DND-41 (cell line): Measurements from ENCODE around the gene ZEB1.

ENCODE experiments used
- ATAC-seq: fragments of 200-7000 bp; cut with Tn5 transposase; 3 replicates; pipeline ENCODE4 v1.9.1; 2021; ENCODE audit warnings: low read depth; ENCODE audit not compliant: insufficient read depth
- DNase-seq: peaks from one replicate; pipeline ENCODE4 v3.0.0-alpha.2; 2020
- H2AFZ ChIP-seq: 2 replicates; pipeline ENCODE4 v1.6.0; 2012; ENCODE audit warnings: low read depth, low read length
- H3K27ac ChIP-seq: 2 replicates; pipeline ENCODE4 v1.5.1; 2012; ENCODE audit warnings: low read length, inconsistent platforms
- H3K27me3 ChIP-seq: fragments of 200-600 bp; sonication (generic); 2 replicates; pipeline ENCODE4 v1.6.0; 2012; ENCODE audit warnings: low read length, mild to moderate bottlenecking, inconsistent platforms; ENCODE audit not compliant: insufficient read depth, poor library complexity
- H3K36me3 ChIP-seq: 2 replicates; pipeline ENCODE4 v1.5.1; 2012; ENCODE audit warnings: low read length, inconsistent platforms; ENCODE audit not compliant: insufficient read depth
- H3K4me1 ChIP-seq: 2 replicates; pipeline ENCODE4 v1.5.1; 2012; ENCODE audit warnings: mild to moderate bottlenecking, low read length; ENCODE audit not compliant: insufficient read depth
- H3K4me2 ChIP-seq: 2 replicates; pipeline ENCODE4 v1.6.0; 2012; ENCODE audit warnings: mild to moderate bottlenecking, moderate library complexity, low read length, inconsistent platforms; ENCODE audit not compliant: insufficient read depth
- H3K4me3 ChIP-seq, 2 experiments: fragments of 200-600 bp in 1 of 2; shearing (Covaris generic) in 1 of 2; 2 replicates each; pipeline ENCODE4 v1.5.1; 2012 to 2016; ENCODE audit warnings: inconsistent platforms in 2 of 2, low read length in 2 of 2, mild to moderate bottlenecking in 2 of 2, low read depth in 1 of 2, moderate library complexity in 1 of 2
- H3K79me2 ChIP-seq: 2 replicates; pipeline ENCODE4 v1.6.0; 2012; ENCODE audit warnings: low read length, inconsistent platforms; ENCODE audit not compliant: insufficient read depth
- H3K9ac ChIP-seq: 2 replicates; pipeline ENCODE4 v1.6.0; 2012; ENCODE audit warnings: low read depth, mild to moderate bottlenecking, inconsistent platforms, low read length, moderate library complexity
- H3K9me3 ChIP-seq: 2 replicates; pipeline ENCODE4 v1.5.1; 2012; ENCODE audit warnings: low read length, moderate library complexity, mild to moderate bottlenecking, inconsistent platforms; ENCODE audit not compliant: insufficient read depth, severe bottlenecking
- H4K20me1 ChIP-seq: 2 replicates; pipeline ENCODE4 v1.6.0; 2012; ENCODE audit warnings: low read length; ENCODE audit not compliant: insufficient read depth
- CTCF ChIP-seq: IDR thresholded peaks from 2 replicates; pipeline ENCODE4 v1.5.1; 2012; ENCODE audit warnings: borderline replicate concordance, low read length, moderate library complexity, mild to moderate bottlenecking; ENCODE audit not compliant: poor library complexity, severe bottlenecking; ENCODE audit errors: extremely low read depth
- EZH2 ChIP-seq: IDR thresholded peaks from 3 replicates; pipeline ENCODE4 v1.6.1; 2012; ENCODE audit warnings: borderline replicate concordance, low read depth, mild to moderate bottlenecking, moderate library complexity, low read length, inconsistent platforms; ENCODE audit not compliant: severe bottlenecking

Gene ZEB1

GRCh38 chr10:31457858-31458257, 138.8 kb downstream of the ZEB1 start:
- H2AFZ ChIP-seq, result no peak overlapping the region
- H4K20me1 ChIP-seq, result peaks cover 3% of the 10 kb centered on the region; the same call in 1 of the 2 replicates
- peaks cover 17% of the 10 kb centered on the region for H3K9me3 ChIP-seq
- peaks cover 33% of the 10 kb centered on the region for H3K36me3 ChIP-seq
- H3K27me3 ChIP-seq, result no peaks in the 10 kb centered on the region
- TF ChIP-seq EZH2, result no peak
- H3K4me3 ChIP-seq, result no peak overlapping the region
- peaks cover 92% of the 10 kb centered on the region for H3K79me2 ChIP-seq
- no peak overlapping the region for H3K4me2 ChIP-seq
- no peaks in the 10 kb centered on the region for H3K4me1 ChIP-seq
- ATAC-seq (no peak), DNase-seq (no peak)
- no peak overlapping the region for H3K27ac ChIP-seq
- H3K9ac ChIP-seq, result no peak overlapping the region

GRCh38 chr10:31458974-31459373, 140.0 kb downstream of the ZEB1 start:
- Histone ChIP-seq H3K36me3 (peaks cover 38% of the 10 kb centered on the region), H3K27me3 (no peaks in the 10 kb centered on the region), H3K4me2 (no peak overlapping the region), H3K27ac (no peak overlapping the region), H3K4me1 (no peaks in the 10 kb centered on the region), H3K9me3 (peaks cover 28% of the 10 kb centered on the region), H4K20me1 (peaks cover 3% of the 10 kb centered on the region; the same call in 1 of the 2 replicates), H2AFZ (no peak overlapping the region), H3K9ac (no peak overlapping the region), H3K79me2 (peaks cover 90% of the 10 kb centered on the region), H3K4me3 (no peak overlapping the region)
- DNase-seq, result no peak
- no peak for ATAC-seq
- no peak for TF ChIP-seq CTCF
- no peak for TF ChIP-seq EZH2

GRCh38 chr10:31460242-31460641, 141.2 kb downstream of the ZEB1 start:
- no peak overlapping the region for H3K4me3 ChIP-seq
- no peak overlapping the region for H3K9ac ChIP-seq
- H3K27me3 ChIP-seq, result no peaks in the 10 kb centered on the region
- peaks cover 3% of the 10 kb centered on the region; the same call in 1 of the 2 replicates for H4K20me1 ChIP-seq
- TF ChIP-seq EZH2 (no peak), CTCF (no peak)
- DNase-seq, result no peak
- peaks cover 50% of the 10 kb centered on the region for H3K36me3 ChIP-seq
- H3K9me3 ChIP-seq, result peaks cover 37% of the 10 kb centered on the region
- no peak for ATAC-seq
- H3K27ac ChIP-seq, result no peak overlapping the region
- no peaks in the 10 kb centered on the region for H3K4me1 ChIP-seq
- H2AFZ ChIP-seq, result no peak overlapping the region
- no peak overlapping the region for H3K4me2 ChIP-seq
- peaks cover 87% of the 10 kb centered on the region for H3K79me2 ChIP-seq

GRCh38 chr10:31464552-31464951, 145.5 kb downstream of the ZEB1 start:
- Histone ChIP-seq H3K36me3 (peaks cover 89% of the 10 kb centered on the region), H3K27ac (no peak overlapping the region), H4K20me1 (no peaks in the 10 kb centered on the region), H3K4me1 (no peaks in the 10 kb centered on the region), H3K4me3 (no peak overlapping the region), H2AFZ (no peak overlapping the region), H3K79me2 (peaks cover 80% of the 10 kb centered on the region), H3K9me3 (peaks cover 67% of the 10 kb centered on the region), H3K4me2 (no peak overlapping the region), H3K27me3 (no peaks in the 10 kb centered on the region), H3K9ac (no peak overlapping the region)
- TF ChIP-seq EZH2, result no peak
- ATAC-seq, result no peak
- DNase-seq, result no peak
